Body of pancreas (tissue), 4 donors: ENCODE measurements around the gene RFTN1.

Experiments used
- CTCF ChIP-seq, 7 experiments: fragments of 450-650 bp in 4 of 7; fragments of 200-600 bp in 3 of 7; sonication (generic) in 3 of 7; IDR thresholded peaks; one replicate each; pipeline ENCODE4 v1.5.1; 2016 to 2019; ENCODE audit warnings: antibody characterized with exemption in 7 of 7
- POLR2A ChIP-seq, 3 donors: fragments of 450-650 bp; IDR thresholded peaks; one replicate each; pipeline ENCODE4 v1.6.1; 2016; ENCODE audit warnings: antibody characterized with exemption in 3 of 3, mild to moderate bottlenecking in 2 of 3

- TF ChIP-seq POLR2A (IDR thresholded peaks at IDR 0.05), result no peak
- no peak for TF ChIP-seq CTCF (IDR thresholded peaks at IDR 0.05)
Measured at GRCh38 chr3:16412192-16412800, 101.2 kb downstream of the RFTN1 start.
